ENCODE measurements around the gene PHF21B.
"Not testable (repeated sequence)": the region's sequence is repeated elsewhere in the genome, so short reads cannot be mapped to it uniquely, and the experiment has no call there.

The PHF21B gene

DNA sequence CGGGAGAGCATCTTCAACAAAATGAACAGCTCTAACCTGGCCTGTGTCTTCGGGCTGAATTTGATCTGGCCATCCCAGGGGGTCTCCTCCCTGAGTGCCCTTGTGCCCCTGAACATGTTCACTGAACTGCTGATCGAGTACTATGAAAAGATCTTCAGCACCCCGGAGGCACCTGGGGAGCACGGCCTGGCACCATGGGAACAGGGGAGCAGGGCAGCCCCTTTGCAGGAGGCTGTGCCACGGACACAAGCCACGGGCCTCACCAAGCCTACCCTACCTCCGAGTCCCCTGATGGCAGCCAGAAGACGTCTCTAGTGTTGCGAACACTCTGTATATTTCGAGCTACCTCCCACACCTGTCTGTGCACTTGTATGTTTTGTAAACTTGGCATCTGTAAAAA lies 147.5 kb downstream of the PHF21B start:
- Mint-ChIP-seq H3K27me3 (no peaks in the 10 kb centered on the region), H3K4me3 (no peak overlapping the region), H3K27ac (no peak overlapping the region), H3K36me3 (ENCODE audit: low read depth) (no peaks in the 10 kb centered on the region), H3K9me3 (no peaks in the 10 kb centered on the region), H3K4me1 (ENCODE audit: low read depth) (no peaks in the 10 kb centered on the region)
- intact Hi-C loops (cut with micrococcal nuclease): no loop called here

DNA sequence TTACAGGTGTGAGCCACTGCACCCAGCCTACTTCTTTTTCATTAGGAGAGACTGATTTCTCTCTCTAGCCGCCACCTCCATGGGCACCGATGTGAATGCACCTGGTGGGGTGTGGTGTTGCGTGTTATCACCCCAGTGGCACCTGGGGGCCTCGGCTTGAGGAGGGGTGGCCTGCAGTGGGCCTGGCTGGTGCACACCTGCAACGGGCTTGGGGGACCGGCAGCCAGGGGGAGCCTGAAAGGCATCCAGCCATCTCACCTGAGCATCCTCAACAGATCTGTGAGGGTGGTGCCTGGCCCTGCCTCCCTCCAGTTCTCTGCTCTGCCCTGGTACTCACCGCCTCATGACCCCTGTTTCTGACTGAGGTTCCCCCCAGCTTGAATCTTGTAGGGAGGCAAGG lies 148.6 kb downstream of the PHF21B start:
- Mint-ChIP-seq H3K4me3 (no peak overlapping the region), H3K27ac (no peak overlapping the region), H3K4me1 (ENCODE audit: low read depth) (no peaks in the 10 kb centered on the region), H3K9me3 (no peaks in the 10 kb centered on the region), H3K36me3 (ENCODE audit: low read depth) (no peaks in the 10 kb centered on the region), H3K27me3 (no peaks in the 10 kb centered on the region)
- intact Hi-C loops (cut with micrococcal nuclease): no loop called here

DNA sequence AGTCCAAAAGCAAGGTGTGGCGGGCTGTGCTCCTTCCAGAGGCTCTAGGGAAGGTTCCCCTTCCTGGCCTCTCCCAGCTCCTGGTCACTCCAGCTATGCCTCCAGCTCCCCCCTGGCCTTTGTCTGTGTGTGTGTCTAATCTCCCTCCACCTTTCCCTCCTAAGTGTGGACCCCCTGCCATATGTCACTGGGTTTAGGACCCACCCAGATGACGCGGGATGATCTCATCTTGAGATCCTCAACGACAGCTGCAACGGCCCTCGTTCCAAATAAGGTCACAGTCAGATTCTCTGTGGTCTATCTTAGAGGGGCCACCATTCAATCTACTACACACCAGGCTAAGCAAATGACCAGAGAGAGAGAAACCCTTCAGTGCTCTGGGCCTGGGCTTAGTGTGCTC lies 149.5 kb downstream of the PHF21B start:
- Mint-ChIP-seq H3K4me3 (no peak overlapping the region), H3K27me3 (no peaks in the 10 kb centered on the region), H3K4me1 (ENCODE audit: low read depth) (no peaks in the 10 kb centered on the region), H3K9me3 (no peaks in the 10 kb centered on the region), H3K36me3 (ENCODE audit: low read depth) (no peaks in the 10 kb centered on the region), H3K27ac (no peak overlapping the region)
- intact Hi-C loops (cut with micrococcal nuclease): no loop called here

DNA sequence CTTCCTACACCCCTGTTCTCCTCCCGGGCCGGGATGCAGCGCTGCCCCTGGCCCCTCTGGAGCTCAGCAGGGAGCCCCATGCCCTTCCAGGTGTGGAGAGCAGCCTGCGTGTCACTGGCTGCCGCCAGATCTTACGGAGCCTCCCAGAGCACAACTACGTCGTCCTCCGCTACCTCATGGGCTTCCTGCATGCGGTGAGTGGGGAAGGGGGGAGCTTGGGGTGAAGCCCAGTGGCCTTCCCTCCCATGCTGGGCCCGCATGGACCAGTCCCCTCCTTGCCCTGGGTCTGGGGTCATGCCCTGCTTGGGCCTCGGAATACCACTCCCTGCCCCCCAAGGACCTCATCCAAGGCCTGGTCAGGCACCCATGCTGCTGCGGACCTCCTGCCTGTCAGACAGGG lies 150.2 kb downstream of the PHF21B start:
- Mint-ChIP-seq H3K9me3 (no peaks in the 10 kb centered on the region), H3K27me3 (no peaks in the 10 kb centered on the region), H3K36me3 (ENCODE audit: low read depth) (no peaks in the 10 kb centered on the region), H3K4me3 (no peak overlapping the region), H3K4me1 (ENCODE audit: low read depth) (no peaks in the 10 kb centered on the region), H3K27ac (no peak overlapping the region)
- intact Hi-C loops (cut with micrococcal nuclease): no loop called here

DNA sequence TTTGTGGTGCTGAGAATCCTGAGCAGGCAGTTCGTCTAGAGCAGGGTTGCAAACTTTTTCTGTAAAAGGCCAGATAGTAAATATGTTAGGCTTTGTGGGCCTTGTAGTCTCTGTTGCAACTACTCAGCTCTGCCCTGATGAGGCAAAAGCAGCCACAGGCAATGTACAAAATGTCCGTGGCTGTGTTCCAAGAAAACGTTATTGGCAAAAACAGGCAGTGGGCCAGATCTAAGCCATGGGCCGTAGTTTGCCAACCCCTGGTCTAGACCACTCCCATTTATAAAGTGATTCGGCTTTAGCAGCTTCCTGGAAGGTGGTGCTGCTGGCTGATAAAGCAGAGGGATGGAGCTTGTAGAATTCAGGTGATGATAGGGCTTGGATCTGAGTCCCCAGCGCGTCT lies 151.0 kb downstream of the PHF21B start:
- H3K27ac Mint-ChIP-seq; H3K36me3 Mint-ChIP-seq (ENCODE audit: low read depth); intact Hi-C loops (cut with micrococcal nuclease); H3K4me3 Mint-ChIP-seq; H3K27me3 Mint-ChIP-seq; H3K4me1 Mint-ChIP-seq (ENCODE audit: low read depth); H3K9me3 Mint-ChIP-seq: not testable (repeated sequence)

DNA sequence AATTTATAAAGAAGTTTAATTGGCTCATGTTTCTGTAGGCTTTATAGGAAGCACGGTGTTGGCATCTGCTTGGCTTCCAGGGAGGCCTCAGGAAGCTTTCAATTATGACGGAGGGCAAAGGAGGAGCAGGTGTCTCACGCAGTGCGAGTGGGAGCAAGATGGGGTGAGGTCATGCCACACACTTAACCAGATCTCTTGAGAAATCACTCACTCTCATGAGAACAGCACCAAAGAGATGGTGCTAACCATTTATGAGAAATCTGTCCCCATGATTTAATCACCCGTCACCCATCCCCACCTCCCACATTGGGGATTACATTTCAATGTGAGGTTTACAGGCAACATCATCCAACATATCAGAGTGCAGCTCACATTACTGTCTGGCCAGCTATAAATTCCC lies 153.9 kb downstream of the PHF21B start:
- Mint-ChIP-seq H3K4me1 (ENCODE audit: low read depth) (no peaks in the 10 kb centered on the region), H3K27ac (no peak overlapping the region), H3K4me3 (no peak overlapping the region), H3K27me3 (no peaks in the 10 kb centered on the region), H3K9me3 (no peaks in the 10 kb centered on the region), H3K36me3 (ENCODE audit: low read depth) (no peaks in the 10 kb centered on the region)
- intact Hi-C loops (cut with micrococcal nuclease): no loop called here

DNA sequence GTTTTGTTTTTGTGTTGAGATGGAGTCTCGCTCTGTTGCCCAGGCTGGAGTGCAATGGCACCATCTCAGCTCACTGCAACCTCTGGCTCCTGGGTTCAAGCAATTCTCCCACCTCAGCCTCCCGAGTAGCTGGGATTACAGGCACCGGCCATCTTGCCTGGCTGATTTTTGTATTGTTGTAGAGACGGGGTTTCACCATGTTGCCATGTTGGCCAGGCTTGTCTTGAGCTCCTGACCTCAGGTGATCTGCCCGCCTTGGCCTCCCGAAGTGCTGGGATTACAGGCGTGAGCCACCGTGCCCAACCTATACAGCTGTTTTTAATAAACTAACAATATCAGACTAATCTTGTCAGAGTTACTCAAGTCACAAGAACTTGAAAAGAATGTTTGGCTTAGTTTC lies 155.2 kb downstream of the PHF21B start:
- H3K36me3 Mint-ChIP-seq (ENCODE audit: low read depth); H3K4me3 Mint-ChIP-seq; intact Hi-C loops (cut with micrococcal nuclease); H3K27ac Mint-ChIP-seq; H3K4me1 Mint-ChIP-seq (ENCODE audit: low read depth); H3K9me3 Mint-ChIP-seq; H3K27me3 Mint-ChIP-seq: not testable (repeated sequence)

DNA sequence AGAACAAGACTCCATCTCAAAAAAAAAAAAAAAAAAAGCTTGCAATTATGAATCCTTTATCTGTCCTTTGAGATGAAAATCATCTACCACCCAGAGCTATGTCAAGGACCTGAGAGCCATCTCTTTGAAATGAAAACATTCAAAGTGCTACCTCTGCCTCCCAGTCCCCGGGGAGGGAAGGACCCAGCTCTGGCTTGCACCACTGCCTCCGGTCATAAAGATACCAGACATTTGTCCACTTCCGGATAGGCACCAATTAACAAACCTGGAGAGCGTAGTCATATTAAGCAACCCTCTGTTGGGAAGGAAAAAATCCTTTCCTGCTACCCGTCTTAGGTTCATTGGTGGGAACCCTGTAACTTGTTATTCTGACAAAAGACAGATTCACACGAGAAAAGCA lies 158.9 kb downstream of the PHF21B start:
- no peak overlapping the region for H3K4me3 Mint-ChIP-seq
- intact Hi-C loops (cut with micrococcal nuclease): no loop called here
- no peak overlapping the region for H3K27ac Mint-ChIP-seq
- H3K27me3 Mint-ChIP-seq: no peaks in the 10 kb centered on the region
- H3K36me3 Mint-ChIP-seq (ENCODE audit: low read depth): no peaks in the 10 kb centered on the region
- H3K4me1 Mint-ChIP-seq (ENCODE audit: low read depth): no peaks in the 10 kb centered on the region
- no peaks in the 10 kb centered on the region for H3K9me3 Mint-ChIP-seq

DNA sequence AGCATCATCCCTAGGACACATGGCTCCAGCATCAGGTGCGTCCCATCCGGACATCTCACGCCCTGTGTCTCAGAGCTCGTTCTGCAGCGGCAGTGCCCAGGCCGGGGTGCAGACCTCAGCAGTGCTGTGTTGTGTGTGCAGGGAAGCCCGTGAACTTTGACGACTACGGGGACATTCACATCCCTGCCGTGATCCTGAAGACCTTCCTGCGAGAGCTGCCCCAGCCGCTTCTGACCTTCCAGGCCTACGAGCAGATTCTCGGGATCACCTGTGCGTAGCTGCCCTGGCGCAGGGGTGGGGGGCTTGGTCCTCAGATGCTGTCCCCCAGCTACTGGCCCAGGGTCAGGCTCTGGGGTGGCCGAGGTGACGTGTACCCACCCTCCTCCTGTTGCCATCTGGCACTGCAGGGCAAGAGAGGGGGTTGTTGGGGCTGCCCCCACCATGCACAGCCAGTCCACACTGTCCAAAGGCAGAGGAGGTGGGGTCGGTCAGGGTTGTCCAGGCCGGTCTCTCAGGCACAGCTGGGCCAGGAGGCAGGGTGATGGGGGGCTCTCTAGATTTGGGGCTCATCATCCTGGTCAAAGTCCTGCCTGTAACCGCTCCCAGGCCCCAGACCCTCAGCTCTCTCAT lies 160.9 kb downstream of the PHF21B start:
- Mint-ChIP-seq H3K27me3 (no peaks in the 10 kb centered on the region), H3K4me3 (no peak overlapping the region), H3K4me1 (ENCODE audit: low read depth) (no peaks in the 10 kb centered on the region), H3K9me3 (peaks cover 10% of the 10 kb centered on the region), H3K27ac (no peak overlapping the region), H3K36me3 (ENCODE audit: low read depth) (no peaks in the 10 kb centered on the region)
- intact Hi-C loops (cut with micrococcal nuclease): no loop called here

DNA sequence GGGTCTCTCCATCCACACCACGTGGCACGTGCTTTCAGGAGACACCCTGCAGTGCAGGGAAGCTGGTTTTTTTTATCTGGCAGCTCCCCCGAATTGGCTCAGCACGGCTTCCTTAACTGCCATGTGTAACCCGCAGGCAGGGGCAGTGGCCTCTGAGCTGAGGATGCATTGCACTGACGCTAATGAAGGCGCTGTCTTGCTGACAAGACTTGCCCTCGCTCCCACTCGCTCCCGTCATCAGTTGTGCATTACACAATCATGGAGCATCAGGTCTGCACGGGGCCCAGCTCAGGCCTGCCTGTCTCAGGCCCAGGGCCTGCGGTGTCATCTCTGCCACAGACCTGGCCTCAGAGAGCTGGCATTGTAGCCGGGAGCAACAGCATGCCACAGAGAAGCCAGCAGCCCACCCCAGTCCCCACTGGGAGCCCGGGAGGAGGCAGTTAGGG lies 161.5 kb downstream of the PHF21B start:
- Mint-ChIP-seq H3K4me3 (no peak overlapping the region), H3K4me1 (ENCODE audit: low read depth) (no peaks in the 10 kb centered on the region), H3K9me3 (peaks cover 10% of the 10 kb centered on the region), H3K27me3 (no peaks in the 10 kb centered on the region), H3K36me3 (ENCODE audit: low read depth) (no peaks in the 10 kb centered on the region), H3K27ac (no peak overlapping the region)
- intact Hi-C loops (cut with micrococcal nuclease): no loop called here

DNA sequence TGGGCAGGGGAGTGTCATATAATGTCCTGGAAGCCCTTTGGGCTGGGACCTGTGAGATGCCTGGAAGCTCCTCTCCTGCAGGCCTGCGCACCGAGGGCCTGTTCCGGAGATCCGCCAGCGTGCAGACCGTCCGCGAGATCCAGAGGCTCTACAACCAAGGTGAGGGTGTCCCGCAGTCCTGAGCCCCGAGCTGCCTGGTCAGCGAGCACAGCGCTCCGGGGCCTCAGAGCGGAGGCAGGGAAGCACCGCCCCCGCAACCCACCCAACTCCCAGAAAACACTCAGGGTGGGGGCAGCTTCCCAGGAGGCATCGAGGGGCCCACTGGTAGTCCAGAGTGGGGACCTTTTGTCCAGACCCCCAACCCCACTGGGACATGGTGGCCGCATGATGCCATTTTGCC lies 161.9 kb downstream of the PHF21B start:
- no peaks in the 10 kb centered on the region for H3K36me3 Mint-ChIP-seq (ENCODE audit: low read depth)
- intact Hi-C loops (cut with micrococcal nuclease): no loop called here
- H3K27me3 Mint-ChIP-seq: no peaks in the 10 kb centered on the region
- H3K9me3 Mint-ChIP-seq: peaks cover 10% of the 10 kb centered on the region
- no peaks in the 10 kb centered on the region for H3K4me1 Mint-ChIP-seq (ENCODE audit: low read depth)
- H3K27ac Mint-ChIP-seq: no peak overlapping the region
- no peak overlapping the region for H3K4me3 Mint-ChIP-seq

DNA sequence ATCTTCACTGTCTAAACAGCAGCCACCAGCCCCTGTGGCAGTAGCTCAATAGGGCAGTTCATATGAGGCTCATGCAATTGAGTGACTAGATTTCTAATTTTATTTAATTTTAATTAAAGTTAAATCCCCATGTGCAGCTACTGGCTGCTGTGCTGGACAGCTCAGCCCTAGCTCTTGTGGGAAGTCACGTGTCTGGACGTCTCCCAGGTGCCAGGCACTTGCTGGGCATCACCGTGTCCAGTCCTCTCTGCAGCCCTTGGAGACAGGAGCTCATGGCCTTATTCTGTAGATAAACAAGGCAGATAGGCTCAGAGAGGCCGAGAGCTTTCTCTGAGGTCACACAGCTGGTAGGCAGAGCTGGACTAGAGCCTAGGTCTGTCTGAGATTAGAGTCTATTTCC lies 162.4 kb downstream of the PHF21B start:
- no peak overlapping the region for H3K4me3 Mint-ChIP-seq
- no peak overlapping the region for H3K27ac Mint-ChIP-seq
- intact Hi-C loops (cut with micrococcal nuclease): no loop called here
- no peaks in the 10 kb centered on the region for H3K27me3 Mint-ChIP-seq
- peaks cover 10% of the 10 kb centered on the region for H3K9me3 Mint-ChIP-seq
- no peaks in the 10 kb centered on the region for H3K4me1 Mint-ChIP-seq (ENCODE audit: low read depth)
- H3K36me3 Mint-ChIP-seq (ENCODE audit: low read depth): no peaks in the 10 kb centered on the region

DNA sequence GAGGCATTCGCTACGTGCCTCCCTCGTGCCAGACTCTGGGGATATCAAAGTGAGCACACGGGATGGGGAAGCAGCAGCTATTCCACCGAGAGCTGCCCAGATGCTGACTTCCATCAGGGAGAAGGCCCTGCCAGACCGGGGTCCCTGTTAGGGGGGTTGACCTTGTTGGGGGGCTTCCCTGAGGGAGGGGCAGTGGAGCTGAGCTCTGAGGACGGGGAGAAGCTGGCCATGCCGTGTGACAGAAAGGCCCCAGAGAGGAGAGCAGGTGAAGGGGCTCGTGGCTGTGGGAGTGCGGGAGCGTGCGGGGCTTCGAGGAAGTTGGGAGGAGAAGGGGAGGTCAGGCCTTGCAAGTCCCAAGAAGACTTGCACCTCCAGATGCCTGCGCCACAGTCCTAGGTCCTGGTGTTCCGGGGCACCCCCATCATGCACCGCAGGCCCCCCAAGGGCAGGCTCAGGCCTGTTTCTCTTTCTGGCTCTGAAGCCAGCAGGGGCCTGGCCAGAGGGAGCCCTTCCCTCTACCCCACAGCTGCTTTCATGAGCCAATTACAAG lies 163.0 kb downstream of the PHF21B start:
- Mint-ChIP-seq H3K4me3 (no peak overlapping the region), H3K27me3 (no peaks in the 10 kb centered on the region), H3K36me3 (ENCODE audit: low read depth) (no peaks in the 10 kb centered on the region), H3K27ac (no peak overlapping the region), H3K9me3 (peaks cover 10% of the 10 kb centered on the region), H3K4me1 (ENCODE audit: low read depth) (no peaks in the 10 kb centered on the region)
- intact Hi-C loops (cut with micrococcal nuclease): no loop called here

DNA sequence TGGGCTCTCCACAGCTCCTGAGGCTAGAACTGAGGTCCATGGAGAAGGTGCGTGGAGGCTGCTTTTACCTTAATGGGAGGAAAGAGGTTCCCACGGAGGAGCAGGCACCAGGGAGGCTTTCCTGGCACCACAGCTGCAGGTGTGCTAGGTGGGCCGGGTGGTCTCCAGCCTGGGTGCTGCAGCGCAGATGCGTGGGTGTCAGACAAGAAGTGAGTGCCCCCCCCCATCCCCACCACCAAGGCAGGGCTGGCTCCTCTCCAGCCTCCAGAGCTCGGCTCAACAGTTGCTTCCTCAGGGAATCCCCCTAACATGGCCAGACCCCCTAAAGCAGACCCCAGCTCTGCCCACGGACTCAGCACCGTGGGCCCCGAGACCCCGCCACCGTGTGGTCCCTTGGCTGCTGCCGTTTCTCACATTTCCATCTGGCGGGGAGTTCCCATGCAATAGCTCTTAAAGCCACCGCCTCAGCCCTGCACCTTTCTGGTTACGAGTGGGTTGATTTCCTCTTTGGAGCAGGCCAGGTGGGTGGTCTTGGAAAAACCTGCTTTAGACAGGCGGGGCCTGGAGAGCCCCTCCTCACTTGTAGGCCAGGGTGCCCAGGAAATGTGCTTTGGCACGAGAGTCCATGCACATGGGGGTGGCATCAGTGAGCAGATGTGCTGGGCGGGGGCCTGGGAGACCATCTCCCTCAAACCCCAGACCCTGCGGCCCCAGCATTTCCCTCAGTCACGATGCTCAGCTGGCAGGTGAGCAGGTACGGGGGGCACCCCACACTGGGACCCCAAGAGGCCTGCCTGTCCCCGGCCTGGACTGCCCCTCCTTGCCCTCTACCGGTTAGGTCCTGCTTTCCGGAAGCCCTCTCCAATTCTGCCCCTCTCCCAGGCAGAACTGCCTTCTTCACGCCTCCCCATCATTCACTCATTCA lies 163.7 kb downstream of the PHF21B start:
- peaks cover 10% of the 10 kb centered on the region for H3K9me3 Mint-ChIP-seq
- intact Hi-C loops (cut with micrococcal nuclease): no loop called here
- H3K27ac Mint-ChIP-seq: no peak overlapping the region
- no peaks in the 10 kb centered on the region for H3K27me3 Mint-ChIP-seq
- no peak overlapping the region for H3K4me3 Mint-ChIP-seq
- H3K4me1 Mint-ChIP-seq (ENCODE audit: low read depth): no peaks in the 10 kb centered on the region
- H3K36me3 Mint-ChIP-seq (ENCODE audit: low read depth): no peaks in the 10 kb centered on the region
